MCF 10A (cell line): ENCODE data around the gene GDPD5. TPM values are rescaled to one million over a fixed set of nuclear protein-coding genes. Genes with fewer than 3 reads are reported as not detected.

ENCODE experiments used
- BruUV-seq: library from RNA; stranded (reverse); fragments of 400-500 nt; replicated peaks from 2 replicates; lab custom pipeline; 2021; lab: Mats Ljungman, UMichigan
- CTCF ChIA-PET: fragments of 300-600 bp; sonication (Branson Sonifier 250); formaldehyde crosslinking; extraction: SDS; loops from one replicate; lab custom pipeline; 2021; ENCODE audit warnings: antibody characterized with exemption, inconsistent platforms; lab: Yijun Ruan, JAX
- POLR2A ChIA-PET: fragments of 300-600, 350-650 bp; sonication (Branson Sonifier 250); formaldehyde crosslinking; extraction: SDS; loops from one replicate; lab custom pipeline; 2020; ENCODE audit warnings: antibody characterized with exemption, inconsistent platforms; lab: Yijun Ruan, JAX
- DNase-seq: peaks from one replicate; pipeline ENCODE4 v3.0.0-alpha.2; 2018; ENCODE audit not compliant: unreplicated experiment
- H3K27ac Mint-ChIP-seq: one replicate; pipeline ENCODE4 v1.8.0; 2022; ENCODE audit warnings: mild to moderate bottlenecking, low read depth, mixed read lengths; ENCODE audit not compliant: unreplicated experiment
- H3K27me3 Mint-ChIP-seq: one replicate; pipeline ENCODE4 v1.8.0; 2022; ENCODE audit warnings: mixed read lengths; ENCODE audit not compliant: insufficient read depth, unreplicated experiment
- H3K36me3 Mint-ChIP-seq: one replicate; pipeline ENCODE4 v1.8.0; 2022; ENCODE audit warnings: mild to moderate bottlenecking, moderate library complexity, mixed read lengths; ENCODE audit not compliant: insufficient read depth, unreplicated experiment
- H3K4me1 Mint-ChIP-seq: one replicate; pipeline ENCODE4 v1.8.0; 2022; ENCODE audit warnings: mixed read lengths; ENCODE audit not compliant: insufficient read depth, unreplicated experiment
- H3K4me3 Mint-ChIP-seq: one replicate; pipeline ENCODE4 v1.8.0; 2022; ENCODE audit warnings: mild to moderate bottlenecking, moderate library complexity, mixed read lengths; ENCODE audit not compliant: unreplicated experiment
- H3K9me3 Mint-ChIP-seq: one replicate; pipeline ENCODE4 v1.8.0; 2022; ENCODE audit warnings: mixed read lengths; ENCODE audit not compliant: unreplicated experiment
- intact Hi-C: fragments of 100-400 bp; cut with micrococcal nuclease; formaldehyde crosslinking; loops from 2 replicates; pipeline ENCODE4 v1.14.1; 2022
- total RNA-seq: library from RNA; stranded (reverse); gene quantifications from 2 replicates; pipeline ENCODE4 v1.2.3, GENCODE V29; 2022
- TF ChIP-seq, protein P1 (sequence below): fragments of 200-600 bp; IDR thresholded peaks from one replicate; pipeline ENCODE4 v1.8.0; 2022; ENCODE audit warnings: antibody characterized with exemption, mild to moderate bottlenecking; ENCODE audit not compliant: unreplicated experiment

GDPD5 gene
- total RNA-seq, 1 experiment from 2014 or later: 5.6 TPM

DNA sequence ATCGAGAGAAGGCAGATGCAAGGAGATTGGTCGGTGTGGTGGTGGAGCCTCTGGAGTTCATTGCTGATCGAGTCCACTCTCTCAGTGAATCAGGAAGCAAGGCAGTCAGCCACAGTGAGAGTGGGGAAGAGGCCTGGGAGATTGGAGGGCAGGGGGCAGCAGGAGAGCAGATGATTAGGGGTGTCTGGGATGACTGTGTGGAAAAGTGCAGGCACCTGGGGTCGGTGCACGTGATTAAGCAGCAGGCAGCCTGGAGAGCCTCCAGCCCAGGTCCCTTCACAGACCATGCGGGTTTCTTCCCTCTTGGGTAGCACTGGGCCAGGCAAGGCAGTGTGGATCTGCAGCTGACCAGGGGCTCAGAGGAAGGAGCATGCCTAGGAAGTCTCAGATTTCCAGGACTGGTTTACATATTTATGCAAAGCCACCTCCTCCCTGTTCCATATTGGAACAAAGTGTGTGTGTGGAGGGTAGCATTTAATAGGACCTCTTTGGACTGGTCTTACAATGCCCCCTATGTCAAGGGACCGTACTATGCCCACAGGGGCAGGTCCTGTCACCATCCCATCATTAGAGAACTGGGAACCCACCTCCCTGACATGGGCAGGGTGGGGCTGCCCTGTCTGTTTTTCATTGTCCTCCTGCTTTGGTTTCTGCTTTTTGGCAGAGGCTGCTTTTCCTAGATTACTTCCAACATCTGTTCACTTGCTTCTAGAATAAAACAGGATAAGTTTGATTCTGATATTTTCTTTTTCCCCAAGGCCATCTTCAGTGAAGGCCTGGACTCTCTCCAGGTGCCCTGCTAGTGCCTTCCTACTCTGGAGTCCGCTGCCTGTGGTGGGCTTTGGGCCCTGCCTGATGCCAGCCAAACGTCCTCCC is 14.0 kb upstream of the GDPD5 start:
- intact Hi-C loops: no loop called here
- H3K36me3 Mint-ChIP-seq: no peaks in the 10 kb centered on the region
- BruUV-seq: no TSS peak
- ChIA-PET POLR2A (no interaction called here), CTCF (interaction anchor here (0.6 to 12.6 kb wide), 4 partner anchors 7 to 97 kb away, joined by 4 to 284 read pairs (median 5); no protein-coding TSS in a partner anchor)
- TF ChIP-seq, protein P1, sequence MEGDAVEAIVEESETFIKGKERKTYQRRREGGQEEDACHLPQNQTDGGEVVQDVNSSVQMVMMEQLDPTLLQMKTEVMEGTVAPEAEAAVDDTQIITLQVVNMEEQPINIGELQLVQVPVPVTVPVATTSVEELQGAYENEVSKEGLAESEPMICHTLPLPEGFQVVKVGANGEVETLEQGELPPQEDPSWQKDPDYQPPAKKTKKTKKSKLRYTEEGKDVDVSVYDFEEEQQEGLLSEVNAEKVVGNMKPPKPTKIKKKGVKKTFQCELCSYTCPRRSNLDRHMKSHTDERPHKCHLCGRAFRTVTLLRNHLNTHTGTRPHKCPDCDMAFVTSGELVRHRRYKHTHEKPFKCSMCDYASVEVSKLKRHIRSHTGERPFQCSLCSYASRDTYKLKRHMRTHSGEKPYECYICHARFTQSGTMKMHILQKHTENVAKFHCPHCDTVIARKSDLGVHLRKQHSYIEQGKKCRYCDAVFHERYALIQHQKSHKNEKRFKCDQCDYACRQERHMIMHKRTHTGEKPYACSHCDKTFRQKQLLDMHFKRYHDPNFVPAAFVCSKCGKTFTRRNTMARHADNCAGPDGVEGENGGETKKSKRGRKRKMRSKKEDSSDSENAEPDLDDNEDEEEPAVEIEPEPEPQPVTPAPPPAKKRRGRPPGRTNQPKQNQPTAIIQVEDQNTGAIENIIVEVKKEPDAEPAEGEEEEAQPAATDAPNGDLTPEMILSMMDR: no peak
- H3K27me3 Mint-ChIP-seq: no peaks in the 10 kb centered on the region
- peaks cover 7% of the 10 kb centered on the region for H3K4me1 Mint-ChIP-seq
- H3K4me3 Mint-ChIP-seq: no peak overlapping the region
- H3K27ac Mint-ChIP-seq: no peak overlapping the region
- H3K9me3 Mint-ChIP-seq: no peaks in the 10 kb centered on the region
- DNase-seq: no peak

DNA sequence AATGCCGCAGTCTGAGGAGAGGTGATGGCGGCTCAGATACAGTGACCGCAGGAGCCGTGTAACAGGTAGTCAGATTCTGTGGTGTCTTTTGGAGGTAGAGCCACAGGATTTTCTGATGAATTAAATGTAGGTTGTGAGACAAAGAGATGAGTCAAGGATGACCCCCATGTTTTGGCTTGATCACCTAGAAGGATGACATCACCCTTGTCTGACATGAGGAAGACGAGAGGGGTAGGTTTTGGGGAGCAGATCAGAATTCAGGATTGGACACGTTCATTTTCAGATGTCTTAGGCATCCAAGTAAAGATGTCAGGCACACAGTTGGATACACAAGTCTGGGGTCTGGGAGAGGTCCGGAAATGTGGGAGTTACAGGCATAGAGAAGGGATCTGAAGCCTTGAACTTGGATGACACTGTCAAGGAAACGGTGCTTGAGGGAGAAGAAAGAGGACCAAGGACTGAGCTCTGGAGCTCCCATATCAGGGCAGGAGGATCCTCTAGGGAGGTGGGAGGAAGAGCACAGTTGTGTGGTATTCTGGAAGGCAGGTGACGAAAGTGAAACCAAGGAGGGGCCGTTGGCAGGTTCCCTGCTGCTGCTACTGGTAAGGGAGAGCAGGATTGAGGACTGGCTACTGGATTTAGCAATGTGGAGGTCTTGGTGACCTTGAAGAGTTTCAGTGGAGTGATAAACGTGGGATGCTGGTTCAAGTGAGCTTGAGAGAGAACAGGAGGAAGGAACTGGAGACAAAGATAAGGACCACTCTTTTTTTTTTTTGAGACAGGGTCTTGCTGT is 12.6 kb upstream of the GDPD5 start:
- no peaks in the 10 kb centered on the region for H3K36me3 Mint-ChIP-seq
- no peak for DNase-seq
- POLR2A ChIA-PET: no interaction called here
- H3K27ac Mint-ChIP-seq: no peak overlapping the region
- TF ChIP-seq, protein P1: no peak
- CTCF ChIA-PET: interaction anchor here (0.8 to 12.6 kb wide), 2 partner anchors 8 to 96 kb away, joined by 4 to 284 read pairs; no protein-coding TSS in a partner anchor
- H3K4me1 Mint-ChIP-seq: peaks cover 7% of the 10 kb centered on the region
- BruUV-seq: no TSS peak
- intact Hi-C loops: no loop called here
- no peaks in the 10 kb centered on the region for H3K27me3 Mint-ChIP-seq
- H3K4me3 Mint-ChIP-seq: no peak overlapping the region
- H3K9me3 Mint-ChIP-seq: no peaks in the 10 kb centered on the region

DNA sequence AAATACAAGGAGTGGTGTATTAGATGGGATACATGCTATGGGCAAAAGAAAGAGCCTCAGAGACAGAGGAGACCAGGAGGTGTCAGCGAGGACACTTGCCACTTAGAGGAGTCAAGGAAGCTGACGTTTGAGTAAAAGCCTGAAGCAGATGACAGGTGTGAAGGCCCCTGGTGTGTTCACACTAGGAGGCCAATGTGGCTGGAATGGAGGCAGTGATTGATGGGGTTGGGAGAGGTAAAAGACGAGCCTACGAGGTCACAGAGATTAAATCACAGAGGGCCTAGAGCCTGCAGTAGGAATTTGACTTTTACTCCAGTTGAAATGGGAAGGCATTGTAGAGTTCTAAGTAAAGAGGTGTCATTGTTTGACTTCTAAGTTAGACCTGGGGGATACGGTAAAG is 12.0 kb upstream of the GDPD5 start:
- intact Hi-C loops: no loop called here
- TF ChIP-seq, protein P1: no peak
- no peaks in the 10 kb centered on the region for H3K9me3 Mint-ChIP-seq
- no peaks in the 10 kb centered on the region for H3K36me3 Mint-ChIP-seq
- DNase-seq: no peak
- H3K27ac Mint-ChIP-seq: no peak overlapping the region
- BruUV-seq: no TSS peak
- H3K4me3 Mint-ChIP-seq: no peak overlapping the region
- POLR2A ChIA-PET: no interaction called here
- H3K4me1 Mint-ChIP-seq: peaks cover 7% of the 10 kb centered on the region
- no peaks in the 10 kb centered on the region for H3K27me3 Mint-ChIP-seq
- CTCF ChIA-PET: interaction anchor here (12.6 kb wide), 1 partner anchor 95 kb away, joined by 284 read pairs; no protein-coding TSS in a partner anchor
